GM19468 (cell line): Measurements from ENCODE around the gene ISCA1.
"Not testable (repeated sequence)": the region's sequence is repeated elsewhere in the genome, so short reads cannot be mapped to it uniquely, and the experiment has no call there.

ENCODE experiments used
- ATAC-seq: cut with Tn5 transposase; IDR thresholded peaks from one replicate; pipeline ENCODE4 v1.9.1; 2021; ENCODE audit warnings: mild to moderate bottlenecking, moderate library complexity, moderate number of reproducible peaks; ENCODE audit not compliant: unreplicated experiment; ENCODE audit errors: extremely low read depth

The ISCA1 gene

DNA sequence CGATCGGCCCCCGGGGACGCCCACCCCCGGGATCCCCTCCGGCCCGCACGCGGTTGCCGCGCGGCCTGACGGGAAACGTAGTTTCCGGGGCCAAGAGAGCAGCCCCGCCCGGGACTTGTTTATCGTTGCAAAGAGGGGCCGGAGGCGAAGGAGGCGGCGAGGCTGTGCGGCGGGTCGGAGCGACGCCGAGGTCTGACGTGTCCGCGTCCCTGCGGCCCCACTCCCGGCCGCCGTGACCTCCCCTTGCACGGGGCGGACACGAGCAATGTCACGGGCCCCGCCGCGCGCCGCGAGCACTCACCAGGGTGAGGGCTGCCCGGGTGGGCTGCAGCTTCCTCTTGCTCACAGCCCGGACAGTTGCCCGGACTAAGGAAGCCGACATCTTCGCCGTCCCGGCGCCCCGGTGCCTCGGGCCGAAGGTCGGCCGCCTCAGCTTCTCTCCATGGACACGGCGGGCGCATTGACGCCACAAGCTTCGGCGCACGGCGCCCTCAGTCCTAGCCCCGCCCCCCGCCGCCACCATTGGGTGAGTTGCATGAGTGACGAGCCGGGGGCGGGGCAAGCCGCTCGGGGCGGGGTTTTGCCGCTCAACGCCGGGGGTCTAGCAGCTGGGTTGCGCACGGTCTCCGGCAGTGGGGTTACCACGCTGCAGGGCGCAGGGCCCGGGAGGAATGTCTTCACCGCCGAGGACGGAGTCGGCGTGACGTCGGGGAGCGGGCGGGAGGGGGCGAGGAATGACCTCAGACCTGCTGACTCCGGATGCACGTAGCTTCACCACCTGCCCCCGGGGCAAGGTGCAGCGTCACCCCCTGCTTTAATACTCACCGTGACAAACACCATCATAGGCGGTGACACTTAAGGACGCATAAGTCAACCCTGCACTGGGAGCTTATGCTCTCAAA lies at the start of gene ISCA1:
ISCA1 (minus strand) TSS at position 462 of the 902 bp plus-strand sequence; CDS start at position 382, 80 bp downstream.
- peak; percentile 59 for ATAC-seq

DNA sequence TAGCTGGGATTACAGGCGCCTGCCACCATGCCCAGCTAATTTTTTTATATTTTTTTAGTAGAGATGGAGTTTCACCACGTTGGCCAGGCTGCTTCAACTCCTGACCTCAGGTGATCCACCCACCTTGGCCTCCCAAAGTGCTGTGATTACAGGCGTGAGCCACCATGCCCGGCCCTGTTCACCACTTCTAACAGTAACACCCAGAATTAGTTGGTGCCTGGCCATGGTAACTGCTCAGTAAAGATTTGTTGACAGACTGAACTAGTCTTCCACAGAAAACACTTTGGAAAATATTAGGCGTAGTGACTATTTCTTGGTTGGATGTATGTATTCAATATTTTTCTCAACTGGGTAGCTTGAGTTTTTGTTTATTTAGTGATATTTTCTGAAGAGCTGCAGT lies 47.8 kb upstream of the ISCA1 start:
- no peak for ATAC-seq

- no peak for ATAC-seq
Measured at GRCh38 chr9:86329649-86330048, 47.3 kb upstream of the ISCA1 start.

GRCh38 chr9:86328156-86328555 lies 45.8 kb upstream of the ISCA1 start:
- ATAC-seq: no peak

GRCh38 chr9:86326536-86326935 lies 44.2 kb upstream of the ISCA1 start:
- ATAC-seq: no peak

- no peak for ATAC-seq
Measured at GRCh38 chr9:86324901-86325300, 42.6 kb upstream of the ISCA1 start.

DNA sequence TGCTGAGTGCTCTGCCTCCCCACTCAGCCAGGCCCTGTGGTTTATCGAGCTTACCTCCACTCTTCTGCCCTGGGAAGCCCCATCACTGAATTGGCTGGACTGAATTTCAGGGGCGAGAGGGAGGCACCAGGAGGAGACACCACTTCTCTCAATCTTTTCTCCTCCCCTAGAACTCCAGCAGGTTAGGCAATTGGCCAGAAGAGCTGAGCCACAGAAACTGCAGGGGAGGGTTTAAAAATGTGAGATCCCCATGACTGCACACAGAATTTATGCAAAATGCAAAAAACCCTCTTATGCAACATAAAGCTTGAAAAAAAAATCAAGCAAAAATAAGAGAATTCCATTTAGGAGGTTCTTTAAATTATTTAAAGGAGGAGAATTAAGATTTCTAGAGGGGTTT lies 42.0 kb upstream of the ISCA1 start:
- no peak for ATAC-seq

DNA sequence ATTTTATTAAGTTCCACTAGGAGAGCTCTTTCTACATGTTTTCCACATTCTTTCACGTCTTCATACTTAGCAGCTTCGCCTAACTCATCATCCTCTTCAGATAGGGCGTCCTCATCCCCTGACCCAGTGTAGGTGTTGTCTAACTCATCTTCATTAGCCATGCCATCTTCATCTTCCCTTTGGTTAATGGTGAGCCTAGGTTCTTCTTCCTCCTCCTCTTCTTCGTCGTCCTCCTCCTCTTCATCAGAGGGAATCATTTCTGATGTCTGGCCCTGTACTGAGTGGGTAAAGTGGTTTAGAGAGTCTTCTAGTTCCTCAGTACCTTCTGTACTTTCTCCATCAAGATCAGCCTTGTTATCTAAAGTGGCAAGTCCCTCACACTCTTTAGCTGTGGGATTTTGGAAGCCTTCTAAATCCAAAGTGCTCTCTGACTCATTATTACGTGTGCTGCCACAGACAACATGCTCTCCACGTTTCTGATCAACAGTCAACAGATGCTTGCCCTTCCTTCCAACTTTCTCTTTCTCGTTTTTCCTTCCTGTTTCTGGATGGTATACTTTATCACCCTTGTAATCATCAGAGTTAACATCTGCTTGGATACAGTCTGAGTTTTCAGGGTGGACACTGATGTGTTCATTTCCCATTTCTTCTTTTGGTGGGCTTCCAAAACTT lies 40.8 kb upstream of the ISCA1 start:
- no peak for ATAC-seq

- ATAC-seq: no peak
Measured at GRCh38 chr9:86321373-86321772, 39.0 kb upstream of the ISCA1 start.

DNA sequence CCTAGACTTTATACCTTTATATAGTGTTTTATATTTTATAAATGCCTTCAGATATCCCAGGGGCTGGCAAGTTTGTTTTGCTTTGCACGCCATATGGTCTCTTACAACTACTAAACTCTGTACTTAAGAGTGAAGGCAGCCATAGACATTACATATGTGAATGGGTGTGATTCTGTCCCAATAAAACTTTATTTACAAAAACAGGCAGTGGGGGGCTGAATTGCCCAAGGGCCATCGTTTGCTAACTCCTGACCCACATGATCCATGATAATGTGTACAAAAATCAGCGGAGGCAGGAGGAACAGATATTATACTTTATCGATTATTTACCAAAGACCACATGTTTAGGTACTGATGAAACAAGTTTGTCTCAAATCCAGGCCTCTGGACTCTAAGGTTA lies 35.8 kb upstream of the ISCA1 start:
- ATAC-seq: no peak

- ATAC-seq: no peak
Measured at GRCh38 chr9:86315078-86315477, 32.7 kb upstream of the ISCA1 start.

- ATAC-seq: not testable (repeated sequence)
Measured at GRCh38 chr9:86312959-86313358, 30.6 kb upstream of the ISCA1 start.

DNA sequence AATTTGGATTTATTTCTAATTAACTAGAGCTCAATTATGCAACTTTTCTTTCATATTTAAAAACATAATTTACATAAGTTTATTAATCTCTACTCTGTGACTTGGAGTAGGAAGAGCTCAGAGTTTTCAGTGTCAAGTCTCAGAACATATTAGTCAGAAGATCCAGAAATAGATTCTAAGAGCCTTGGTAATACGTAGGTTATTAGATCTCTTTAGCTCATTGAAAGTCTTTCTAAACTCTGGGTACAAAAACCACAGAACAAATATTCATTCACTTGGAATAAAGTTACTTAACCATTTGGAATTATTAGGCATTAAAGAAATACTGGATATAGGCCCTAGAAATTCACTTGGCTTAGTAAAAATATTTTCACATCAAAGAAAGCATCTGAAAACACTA lies 26.3 kb upstream of the ISCA1 start:
- no peak for ATAC-seq

DNA sequence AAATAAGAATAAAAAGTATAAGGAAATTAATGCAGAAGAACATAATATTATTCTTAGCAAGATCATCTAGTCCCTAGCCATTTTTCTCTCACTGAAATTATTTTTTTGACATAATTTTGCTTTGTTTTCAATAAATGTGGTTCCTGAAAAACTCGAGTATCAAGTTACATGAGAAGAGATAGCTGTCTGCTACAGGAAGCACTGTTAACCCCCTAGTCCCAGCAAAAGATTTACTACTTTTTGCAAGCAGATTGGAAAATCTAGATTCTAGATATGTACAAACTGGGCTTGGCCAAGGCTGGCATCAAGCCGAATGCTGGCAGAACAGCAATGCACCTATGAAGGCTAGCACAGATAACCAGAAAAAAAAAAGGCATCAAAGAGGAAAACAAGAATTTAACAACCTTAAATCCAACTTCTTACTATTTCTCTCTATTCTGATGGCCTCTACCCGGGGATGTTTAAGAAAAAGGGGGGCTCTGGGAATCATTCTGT lies 21.9 kb upstream of the ISCA1 start:
- ATAC-seq: no peak

- no peak for ATAC-seq
Measured at GRCh38 chr9:86303316-86303975, 21.1 kb upstream of the ISCA1 start.

- no peak for ATAC-seq
Measured at GRCh38 chr9:86301686-86302085, 19.3 kb upstream of the ISCA1 start.

GRCh38 chr9:86300701-86301100 lies 18.4 kb upstream of the ISCA1 start:
- no peak for ATAC-seq

DNA sequence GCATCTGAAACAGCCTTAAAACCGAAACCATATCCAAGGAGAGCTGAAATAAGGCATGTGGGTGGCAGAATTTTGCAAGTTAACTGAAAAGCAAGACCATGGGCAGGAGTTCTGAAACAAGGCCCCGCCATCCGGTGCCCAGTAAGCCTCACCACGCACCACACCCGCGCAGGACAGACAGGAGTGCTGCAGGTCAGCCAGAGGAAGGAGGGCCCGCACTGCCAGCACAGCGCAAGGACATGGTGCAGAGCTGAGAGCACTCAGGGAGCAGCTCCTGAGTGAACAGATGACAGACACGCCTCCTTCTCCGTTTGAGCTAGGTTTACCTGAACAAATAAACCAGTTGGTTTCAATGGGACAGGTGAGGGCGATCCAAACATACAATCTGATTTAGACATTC lies 16.5 kb upstream of the ISCA1 start:
- ATAC-seq: no peak

- not testable (repeated sequence) for ATAC-seq
Measured at GRCh38 chr9:86290341-86290740, 8.0 kb upstream of the ISCA1 start.

GRCh38 chr9:86288499-86289198 lies 6.3 kb upstream of the ISCA1 start:
- no peak for ATAC-seq
